H1 (cell line): ENCODE results near the gene MICU1. TPM values are rescaled to one million over a fixed set of nuclear protein-coding genes. Genes with fewer than 3 reads are reported as not detected.

Source experiments
- CTCF ChIA-PET: fragments of 300-600 bp; sonication (Branson Sonifier 250); formaldehyde crosslinking; loops from one replicate; lab custom pipeline; 2021; ENCODE audit not compliant: partially characterized antibody; lab: Charles Lee
- POLR2A ChIA-PET: fragments of 300-600 bp; sonication (Branson Sonifier 250); formaldehyde crosslinking; loops from one replicate; lab custom pipeline; 2021; ENCODE audit warnings: inconsistent platforms; ENCODE audit not compliant: partially characterized antibody; lab: Charles Lee
- DNase-seq, 2 experiments: peaks; one replicate each; pipeline versions ENCODE4 v3.0.0 to v3.0.0-alpha.2; 2010 to 2022; ENCODE audit warnings: low spot score in 2 of 2, low read depth in 1 of 2, mixed read lengths in 1 of 2
- FAIRE-seq: peaks from 2 replicates; lab custom pipeline; 2011; peaks lifted over from hg19 to GRCh38; lab: Jason Lieb, UNC
- H2AFZ ChIP-seq: 2 replicates; pipeline ENCODE4 v1.8.1; 2012; ENCODE audit warnings: low read length, inconsistent platforms
- H2AK5ac ChIP-seq: 2 replicates; pipeline ENCODE4 v1.6.1; 2013; ENCODE audit warnings: low read depth, low read length
- H2BK120ac ChIP-seq: replicated peaks from 2 replicates; pipeline ENCODE3; 2013; ENCODE audit warnings: low read depth, low read length, inconsistent platforms
- H2BK12ac ChIP-seq: 2 replicates; pipeline ENCODE4 v1.6.1; 2013; ENCODE audit warnings: low read depth, low read length
- H2BK15ac ChIP-seq: 2 replicates; pipeline ENCODE4 v1.6.1; 2013; ENCODE audit warnings: low read length
- H2BK20ac ChIP-seq: 2 replicates; pipeline ENCODE4 v1.6.1; 2013; ENCODE audit warnings: low read length
- H2BK5ac ChIP-seq: 2 replicates; pipeline ENCODE4 v1.6.1; 2013; ENCODE audit warnings: low read depth, low read length
- H3K14ac ChIP-seq: 2 replicates; pipeline ENCODE4 v1.6.1; 2013; ENCODE audit warnings: inconsistent platforms; ENCODE audit not compliant: insufficient read length
- H3K18ac ChIP-seq: 2 replicates; pipeline ENCODE4 v1.6.1; 2013; ENCODE audit warnings: low read length; ENCODE audit errors: extremely low read depth
- H3K23ac ChIP-seq: 2 replicates; pipeline ENCODE4 v1.6.1; 2013; ENCODE audit warnings: inconsistent platforms; ENCODE audit not compliant: insufficient read length
- H3K23me2 ChIP-seq: 2 replicates; pipeline ENCODE4 v1.6.1; 2013; ENCODE audit warnings: low read depth, low read length
- H3K27ac ChIP-seq: 2 replicates; pipeline ENCODE4 v1.6.1; 2011; ENCODE audit warnings: low read depth, low read length, inconsistent platforms
- H3K27me3 ChIP-seq, 4 experiments: replicated peaks in 1 of 4; 1 replicate in 1 of 4; 2 replicates in 3 of 4; pipeline versions ENCODE4 v1.6.1 to v1.8.1; 2011 to 2013; ENCODE audit warnings: low read length in 3 of 4, mild to moderate bottlenecking in 3 of 4, inconsistent platforms in 2 of 4, mixed read lengths in 2 of 4, moderate library complexity in 1 of 4; ENCODE audit not compliant: control insufficient read depth in 3 of 4, insufficient read depth in 3 of 4; ENCODE audit errors: extremely low read depth in 1 of 4
- H3K36me3 ChIP-seq, 4 experiments: 2 replicates each; pipeline versions ENCODE4 v1.6.1 to v1.8.1; 2011 to 2013; ENCODE audit warnings: mild to moderate bottlenecking in 4 of 4, low read length in 3 of 4, moderate library complexity in 2 of 4, control low read depth in 1 of 4, inconsistent platforms in 1 of 4; ENCODE audit not compliant: insufficient read depth in 4 of 4, control insufficient read depth in 2 of 4
- H3K4ac ChIP-seq: replicated peaks from 2 replicates; pipeline ENCODE3; 2013; ENCODE audit warnings: low read length, low read depth, mixed read lengths, inconsistent platforms; ENCODE audit not compliant: insufficient read length
- H3K4me1 ChIP-seq, 4 experiments: replicated peaks in 1 of 4; 1 replicate in 1 of 4; 2 replicates in 3 of 4; pipeline versions ENCODE4 v1.6.1 to v1.8.1; 2011 to 2013; ENCODE audit warnings: low read length in 3 of 4, inconsistent platforms in 2 of 4, mixed read lengths in 1 of 4; ENCODE audit not compliant: insufficient read depth in 4 of 4, control insufficient read depth in 3 of 4
- H3K4me2 ChIP-seq, 2 experiments: 2 replicates each; pipeline versions ENCODE4 v1.6.1 to v1.8.1; 2011 to 2013; ENCODE audit warnings: low read depth in 2 of 2, low read length in 2 of 2, control low read depth in 1 of 2, inconsistent platforms in 1 of 2, mild to moderate bottlenecking in 1 of 2; ENCODE audit not compliant: insufficient read depth in 1 of 2
- H3K4me3 ChIP-seq, 4 experiments: fragments of 200-600, 300-600 bp in 1 of 4; sonication (generic), shearing (Covaris generic), sonication (Bioruptor Twin) in 1 of 4; 2 replicates each; pipeline versions ENCODE4 v1.5.1 to v1.8.1; 2011 to 2016; ENCODE audit warnings: low read length in 4 of 4, low read depth in 3 of 4, control low read depth in 2 of 4, inconsistent platforms in 2 of 4, mild to moderate bottlenecking in 2 of 4, mixed read lengths in 1 of 4, moderate library complexity in 1 of 4; ENCODE audit not compliant: insufficient read depth in 2 of 4; ENCODE audit errors: extremely low read depth in 1 of 4
- H3K56ac ChIP-seq: replicated peaks from 2 replicates; pipeline ENCODE3; 2013; ENCODE audit warnings: low read depth, mild to moderate bottlenecking, mixed read lengths, low read length, inconsistent platforms; ENCODE audit not compliant: insufficient read length
- H3K79me1 ChIP-seq: 2 replicates; pipeline ENCODE4 v1.6.1; 2013; ENCODE audit warnings: low read depth, low read length, control low read depth
- H3K79me2 ChIP-seq, 2 experiments: 2 replicates each; pipeline versions ENCODE4 v1.6.1 to v1.8.1; 2012 to 2013; ENCODE audit warnings: low read length in 2 of 2, mild to moderate bottlenecking in 2 of 2, inconsistent platforms in 1 of 2; ENCODE audit not compliant: insufficient read depth in 2 of 2, control insufficient read depth in 1 of 2
- H3K9ac ChIP-seq, 4 experiments: replicated peaks in 1 of 4; 1 replicate in 1 of 4; 2 replicates in 3 of 4; pipeline versions ENCODE4 v1.6.1 to v1.8.1; 2011 to 2013; ENCODE audit warnings: low read depth in 3 of 4, low read length in 3 of 4, control low read depth in 2 of 4, mild to moderate bottlenecking in 2 of 4, moderate library complexity in 2 of 4, inconsistent platforms in 1 of 4; ENCODE audit errors: extremely low read depth in 1 of 4
- H3K9me3 ChIP-seq, 2 experiments: 2 replicates each; pipeline versions ENCODE4 v1.6.1 to v1.8.1; 2012 to 2013; ENCODE audit warnings: mild to moderate bottlenecking in 2 of 2, moderate library complexity in 2 of 2, control low read depth in 1 of 2, inconsistent platforms in 1 of 2, low read depth in 1 of 2, low read length in 1 of 2, mixed read lengths in 1 of 2; ENCODE audit not compliant: insufficient read depth in 2 of 2
- H4K20me1 ChIP-seq, 2 experiments: replicated peaks in 1 of 2; 2 replicates each; pipeline versions ENCODE3 to v1.8.1; 2011 to 2013; ENCODE audit warnings: inconsistent platforms in 2 of 2, low read length in 2 of 2, mild to moderate bottlenecking in 1 of 2; ENCODE audit not compliant: insufficient read depth in 2 of 2, control insufficient read depth in 1 of 2
- H4K5ac ChIP-seq: 2 replicates; pipeline ENCODE4 v1.6.1; 2013; ENCODE audit warnings: low read length, low read depth, mixed read lengths, inconsistent platforms; ENCODE audit not compliant: insufficient read length
- H4K8ac ChIP-seq: 2 replicates; pipeline ENCODE4 v1.8.0; 2013; ENCODE audit warnings: mild to moderate bottlenecking, moderate library complexity, low read length, inconsistent platforms; ENCODE audit not compliant: insufficient read depth; ENCODE audit errors: extremely low read depth
- H4K91ac ChIP-seq: replicated peaks from 2 replicates; pipeline ENCODE3; 2013; ENCODE audit warnings: low read length, mixed read lengths, inconsistent platforms; ENCODE audit not compliant: insufficient read length
- ASH2L ChIP-seq: fragments of 200-600, 300-600 bp; sonication (generic); IDR thresholded peaks from one replicate; pipeline ENCODE4 v1.7.1; 2017; ENCODE audit warnings: low read length
- BCL11A ChIP-seq, 2 experiments: IDR thresholded peaks; one replicate each; pipeline ENCODE4 v1.6.1; 2011; ENCODE audit warnings: low read depth in 2 of 2, low read length in 2 of 2, mild to moderate bottlenecking in 2 of 2
- CBX8 ChIP-seq: fragments of 300-800, 300-1000 bp; sonication (generic); IDR thresholded peaks from 2 replicates; pipeline ENCODE4 v1.7.1; 2016; ENCODE audit warnings: low read depth, low read length, borderline replicate concordance
- CTBP2 ChIP-seq: IDR thresholded peaks from 2 replicates; pipeline ENCODE4 v1.7.0; 2011; ENCODE audit warnings: borderline replicate concordance, mild to moderate bottlenecking, moderate library complexity, mixed read lengths, low read length; ENCODE audit not compliant: insufficient read depth, insufficient read length
- KDM1A ChIP-seq: fragments of 200-600, 300-600 bp; sonication (generic); IDR thresholded peaks from 2 replicates; pipeline ENCODE4 v1.7.1; 2016; ENCODE audit warnings: mild to moderate bottlenecking, low read length, borderline replicate concordance
- NANOG ChIP-seq: IDR thresholded peaks from 2 replicates; pipeline ENCODE4 v1.6.1; 2011; ENCODE audit warnings: low read length, low read depth, mild to moderate bottlenecking, inconsistent platforms; ENCODE audit not compliant: insufficient read depth, poor library complexity, severe bottlenecking
- RFX5 ChIP-seq: IDR thresholded peaks from 2 replicates; pipeline ENCODE4 v1.6.1; 2011; ENCODE audit warnings: low read depth, low read length, improper control_type of control experiment, borderline replicate concordance
- RXRA ChIP-seq: IDR thresholded peaks from 2 replicates; pipeline ENCODE4 v1.6.1; 2011; ENCODE audit warnings: low read depth, mild to moderate bottlenecking, low read length, moderate library complexity; ENCODE audit not compliant: insufficient read depth
- SIX5 ChIP-seq: IDR thresholded peaks from 2 replicates; pipeline ENCODE4 v1.6.1; 2011; ENCODE audit warnings: mild to moderate bottlenecking, low read depth, low read length
- SP1 ChIP-seq: IDR thresholded peaks from 2 replicates; pipeline ENCODE4 v1.6.1; 2011; ENCODE audit warnings: low read depth, low read length
- TAF7 ChIP-seq: optimal IDR thresholded peaks from 2 replicates; pipeline ENCODE3; 2011; ENCODE audit warnings: low read depth, mild to moderate bottlenecking, inconsistent platforms, low read length, moderate library complexity, borderline replicate concordance
- WGBS, 2 experiments: shearing (Covaris generic) in 1 of 2; methylation state at CpG; one replicate each; pipeline versions ENCODE4 v1.1.6 to v1.1.7; 2013 to 2015; ENCODE audit warnings: low lambda C conversion rate in 2 of 2, mixed read lengths in 2 of 2, inconsistent platforms in 1 of 2, low coverage in 1 of 2, missing lambda C conversion rate in 1 of 2; ENCODE audit not compliant: insufficient replicate concordance in 2 of 2, insufficient coverage in 1 of 2, insufficient read length in 1 of 2; ENCODE audit errors: extremely low coverage in 1 of 2, missing lambda C conversion rate in 1 of 2; 5-methylcytosine and 5-hydroxymethylcytosine counted together
- polyA plus RNA-seq, 7 experiments: library from polyadenylated mRNA; depleted of rRNA in 3 of 7; stranded (reverse) in 5 of 7; unstranded in 2 of 7; fragments of >200 nt in 5 of 7; fragments of 200-250 nt in 2 of 7; gene quantifications; 1 replicate in 5 of 7; 2 replicates in 1 of 7; 4 replicates in 1 of 7; pipeline versions ENCODE4 v1.2.1 to v1.2.3, GENCODE V29; 2011 to 2013; ENCODE audit warnings: missing spikeins in 2 of 7, mixed read lengths in 2 of 7
- total RNA-seq: library from RNA; stranded (reverse); fragmentation: NEBNext Ultra II Directional; extraction: Animal tissue kit (Norgen Biotek cat#: 25700); gene quantifications from 2 replicates; pipeline ENCODE4 v1.2.1, GENCODE V29; 2021
- TF ChIP-seq, protein P1 (sequence below): IDR thresholded peaks from 2 replicates; pipeline ENCODE4 v1.6.1; 2011; ENCODE audit warnings: low read length, improper control_type of control experiment
- TF ChIP-seq, protein P2 (sequence below): IDR thresholded peaks from 2 replicates; pipeline ENCODE4 v1.6.1; 2011; ENCODE audit warnings: low read depth, mild to moderate bottlenecking, low read length; ENCODE audit not compliant: insufficient read depth

The MICU1 gene
- total and polyA plus RNA-seq, 2 of the 8 experiments (the other 6 are each of a cell fraction or from before 2014, with no cell fraction given), result 18.0 to 36.7 TPM

DNA sequence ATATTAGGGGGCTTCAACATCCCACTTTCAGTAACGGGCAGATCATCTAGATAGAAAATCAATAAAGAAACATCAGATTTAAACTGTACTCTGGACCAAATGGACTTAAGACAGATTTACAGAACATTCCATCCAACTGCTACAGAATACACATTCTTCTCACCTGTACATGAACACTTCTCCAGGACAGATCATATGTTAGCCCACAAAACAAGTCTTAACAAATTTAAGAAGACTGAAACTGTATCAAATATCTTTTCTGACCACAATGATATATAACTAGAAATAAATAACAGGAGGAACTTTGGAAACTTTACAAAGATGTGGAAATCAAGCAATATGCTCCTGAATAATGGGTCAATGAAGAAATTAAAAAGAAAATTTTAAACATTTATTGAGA, 86.7 kb downstream of the MICU1 start:
- no peak overlapping the region for H3K23ac ChIP-seq
- H3K56ac ChIP-seq, result no peak overlapping the region
- no peak overlapping the region for H3K4ac ChIP-seq
- no peaks in the 10 kb centered on the region for H3K23me2 ChIP-seq
- H4K5ac ChIP-seq, result no peak overlapping the region
- H3K9ac ChIP-seq, result no peak overlapping the region
- no peak overlapping the region for H2BK15ac ChIP-seq
- no peaks in the 10 kb centered on the region for H3K4me1 ChIP-seq
- no peak overlapping the region for H2BK120ac ChIP-seq
- H4K8ac ChIP-seq, result no peak overlapping the region
- FAIRE-seq, result no peak
- no peak overlapping the region for H3K14ac ChIP-seq
- no peak overlapping the region for H3K4me2 ChIP-seq
- no peak overlapping the region for H3K18ac ChIP-seq
- H4K20me1 ChIP-seq, result no peaks in the 10 kb centered on the region
- DNase-seq, result no peak
- ChIA-PET POLR2A (no interaction called here), CTCF (no interaction called here)
- H3K27ac ChIP-seq, result no peak overlapping the region
- H3K79me2 ChIP-seq, result no peaks in the 10 kb centered on the region
- no peak overlapping the region for H2AFZ ChIP-seq
- H2BK12ac ChIP-seq, result no peak overlapping the region
- H3K79me1 ChIP-seq, result no peaks in the 10 kb centered on the region
- H3K9me3 ChIP-seq, result peaks cover 12 to 15% of the 10 kb centered on the region in 2 experiments
- H2BK5ac ChIP-seq, result no peak overlapping the region
- H3K36me3 ChIP-seq, result peaks cover 0 to 17% (median 5%) of the 10 kb centered on the region in 4 experiments; a peak in 5 of 8 replicates
- no peak overlapping the region for H3K4me3 ChIP-seq
- no peak overlapping the region for H2AK5ac ChIP-seq
- H2BK20ac ChIP-seq, result no peak overlapping the region
- H3K27me3 ChIP-seq, result no peaks in the 10 kb centered on the region
- H4K91ac ChIP-seq, result no peak overlapping the region
- WGBS, 2 experiments, result 91% methylated on average over 1 of the region's 1 CpG; no CpG with 5 or more reads in 1 of the 2 experiments
- no peak for TF ChIP-seq CTBP2
- TF ChIP-seq, protein P1, sequence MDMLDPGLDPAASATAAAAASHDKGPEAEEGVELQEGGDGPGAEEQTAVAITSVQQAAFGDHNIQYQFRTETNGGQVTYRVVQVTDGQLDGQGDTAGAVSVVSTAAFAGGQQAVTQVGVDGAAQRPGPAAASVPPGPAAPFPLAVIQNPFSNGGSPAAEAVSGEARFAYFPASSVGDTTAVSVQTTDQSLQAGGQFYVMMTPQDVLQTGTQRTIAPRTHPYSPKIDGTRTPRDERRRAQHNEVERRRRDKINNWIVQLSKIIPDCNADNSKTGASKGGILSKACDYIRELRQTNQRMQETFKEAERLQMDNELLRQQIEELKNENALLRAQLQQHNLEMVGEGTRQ, result no peak
- no peak for TF ChIP-seq CBX8
- no peak for TF ChIP-seq SP1
- TF ChIP-seq NANOG, result no peak
- no peak for TF ChIP-seq TAF7
- TF ChIP-seq RXRA, result no peak
- no peak for TF ChIP-seq KDM1A
- no peak for TF ChIP-seq ASH2L
- TF ChIP-seq, protein P2, sequence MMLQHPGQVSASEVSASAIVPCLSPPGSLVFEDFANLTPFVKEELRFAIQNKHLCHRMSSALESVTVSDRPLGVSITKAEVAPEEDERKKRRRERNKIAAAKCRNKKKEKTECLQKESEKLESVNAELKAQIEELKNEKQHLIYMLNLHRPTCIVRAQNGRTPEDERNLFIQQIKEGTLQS, result no peak
- TF ChIP-seq RFX5, result no peak
- no peak for TF ChIP-seq SIX5
- TF ChIP-seq BCL11A (IDR thresholded peaks at IDR 0.05; ENCODE audit: low read depth in 2 of 2, low read length in 2 of 2), result no peak
